ENCODE measurements around the gene MICOS13.

MICOS13 gene

GRCh38 chr19:5680437-5681368 lies at the start of gene MICOS13, which contains the start of gene HSD11B1L:
Gene MICOS13, minus strand, starts transcription at chr19:5680516. Its CDS starts 30 bp downstream, at chr19:5680486.
Gene HSD11B1L, plus strand, starts transcription at chr19:5681027. Its CDS starts 3,806 bp downstream, at chr19:5684833.
- Histone ChIP-seq H3K9ac (peak within 1 kb of the TSS; percentile 92), H3K4me2 (peak within 1 kb of the TSS; percentile 89), H2AFZ (ENCODE audit: low read depth) (peak within 1 kb of the TSS; percentile 95), H3K27me3 (ENCODE audit: insufficient read depth, low read depth) (peaks cover 3% of the 10 kb centered on the region; the same call in 1 of the 2 replicates), H3K4me3 (IDR thresholded peaks at IDR 0.05; ENCODE audit: insufficient read depth, low read depth, low read length) (peak within 1 kb of the TSS; percentile 40), H3K36me3 (ENCODE audit: insufficient read depth) (no peaks in the 10 kb centered on the region), H3K4me1 (ENCODE audit: low read depth, poor library complexity, severe bottlenecking) (peaks cover 4% of the 10 kb centered on the region), H3K79me2 (ENCODE audit: insufficient read depth, low read depth) (no peaks in the 10 kb centered on the region), H4K20me1 (ENCODE audit: insufficient read depth) (no peaks in the 10 kb centered on the region), H3K27ac (peak within 1 kb of the TSS; percentile 83)
- TF ChIP-seq CTCF (conservative IDR thresholded peaks at IDR 0.05; ENCODE audit: low read depth, low read length) = no peak

GRCh38 chr19:5727453-5728050 lies 47.2 kb upstream of the MICOS13 start:
- Histone ChIP-seq H3K27ac (no peak overlapping the region), H3K4me3 (IDR thresholded peaks at IDR 0.05; ENCODE audit: insufficient read depth, low read depth, low read length) (no peak overlapping the region), H3K4me2 (no peak overlapping the region), H4K20me1 (ENCODE audit: insufficient read depth) (no peaks in the 10 kb centered on the region), H3K27me3 (ENCODE audit: insufficient read depth, low read depth) (no peaks in the 10 kb centered on the region; the same call in 1 of the 2 replicates), H2AFZ (ENCODE audit: low read depth) (no peak overlapping the region), H3K4me1 (ENCODE audit: low read depth, poor library complexity, severe bottlenecking) (no peaks in the 10 kb centered on the region), H3K79me2 (ENCODE audit: insufficient read depth, low read depth) (no peaks in the 10 kb centered on the region), H3K36me3 (ENCODE audit: insufficient read depth) (no peaks in the 10 kb centered on the region), H3K9ac (no peak overlapping the region)
- TF ChIP-seq CTCF (conservative IDR thresholded peaks at IDR 0.05; ENCODE audit: low read depth, low read length) = no peak

GRCh38 chr19:5719961-5720790 lies 39.9 kb upstream of the MICOS13 start, which contains the start of the genes CATSPERD and LONP1:
Gene CATSPERD, plus strand, starts transcription at chr19:5720637. Its CDS starts 101 bp downstream, at chr19:5720738.
Gene LONP1, minus strand, starts transcription at chr19:5720146. Its CDS starts 14 bp downstream, at chr19:5720132.
- H3K4me1 ChIP-seq (ENCODE audit: low read depth, poor library complexity, severe bottlenecking) = peaks cover 20% of the 10 kb centered on the region
- H3K9ac ChIP-seq = peak within 1 kb of the TSS; percentile 96
- no peaks in the 10 kb centered on the region for H3K36me3 ChIP-seq (ENCODE audit: insufficient read depth)
- peak within 1 kb of the TSS; percentile 90 for H3K27ac ChIP-seq
- H3K4me2 ChIP-seq = peak within 1 kb of the TSS; percentile 91
- H4K20me1 ChIP-seq (ENCODE audit: insufficient read depth) = 0 out of 2 replicates have a peak, but pooled peaks cover 5% of the 10 kb centered on the region
- peaks cover 44% of the 10 kb centered on the region for H3K79me2 ChIP-seq (ENCODE audit: insufficient read depth, low read depth)
- peak within 1 kb of the TSS; percentile 52 for H2AFZ ChIP-seq (ENCODE audit: low read depth)
- no peak within 1 kb of the TSS for H3K4me3 ChIP-seq (IDR thresholded peaks at IDR 0.05; ENCODE audit: insufficient read depth, low read depth, low read length)
- no peaks in the 10 kb centered on the region for H3K27me3 ChIP-seq (ENCODE audit: insufficient read depth, low read depth)
- TF ChIP-seq CTCF (conservative IDR thresholded peaks at IDR 0.05; ENCODE audit: low read depth, low read length) = peak; percentile 32; the same call in 1 of the 2 replicates

All from KMS-11 (cell line).